HG03196 (cell line): Measurements from ENCODE around the gene ODAD2.

ENCODE experiments used
- ATAC-seq: cut with Tn5 transposase; IDR thresholded peaks from one replicate; pipeline ENCODE4 v1.9.1; 2021; ENCODE audit not compliant: unreplicated experiment

The ODAD2 gene

DNA sequence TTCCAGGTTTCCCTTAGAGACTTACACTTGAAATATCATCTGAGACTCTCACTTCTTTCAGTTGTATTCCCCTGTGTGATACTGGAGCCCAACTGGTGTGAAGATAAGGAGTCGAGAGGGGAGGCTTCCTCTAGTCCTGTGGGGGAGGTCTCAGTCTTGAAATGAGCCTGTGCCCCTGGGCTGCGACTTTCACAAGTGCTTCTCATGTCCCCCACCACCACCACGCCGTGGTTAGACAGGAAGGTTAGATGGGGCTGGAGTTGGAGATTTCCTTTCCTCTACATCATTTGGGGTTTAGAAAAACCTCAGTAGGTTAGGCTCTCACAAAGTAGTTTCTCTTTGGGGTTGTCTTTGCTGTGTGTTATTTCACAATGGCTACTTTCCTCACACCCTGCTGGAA is 227.6 kb downstream of the ODAD2 start:
- no peak for ATAC-seq

DNA sequence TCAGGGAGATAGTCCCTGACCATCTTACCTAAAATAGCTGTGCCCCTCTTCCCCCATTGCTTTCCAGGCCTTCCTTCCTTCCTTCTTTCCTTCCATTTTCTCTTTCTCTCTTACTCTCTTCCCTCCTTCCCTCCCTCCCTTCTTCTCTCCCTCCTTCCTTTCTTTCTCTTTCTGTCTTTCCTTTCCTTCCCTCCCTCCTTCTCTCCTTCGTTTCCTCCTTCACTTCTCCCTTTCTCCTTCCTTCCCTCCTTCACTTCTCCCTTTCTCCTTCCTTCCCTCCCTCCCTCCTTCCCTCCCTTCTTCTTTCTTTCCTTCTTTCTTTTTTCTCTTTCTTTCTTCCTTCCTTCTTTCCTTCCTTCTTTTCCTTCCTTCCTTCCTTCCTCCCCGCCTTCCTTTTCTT is 228.7 kb downstream of the ODAD2 start:
- no peak for ATAC-seq
